IMR-90 (cell line): ENCODE results near the gene SLC35F3. TPM values are rescaled to one million over a fixed set of nuclear protein-coding genes. Genes with fewer than 3 reads are reported as not detected.

Source experiments
- ATAC-seq: fragments of 200-7000 bp; cut with Tn5 transposase; 2 replicates; pipeline ENCODE4 v1.9.1; 2020; ENCODE audit warnings: low read depth, mild to moderate bottlenecking, moderate library complexity
- BruUV-seq: library from RNA; stranded (reverse); fragments of 400-500 nt; replicated peaks from 2 replicates; lab custom pipeline; 2021; lab: Mats Ljungman, UMichigan
- CTCF ChIA-PET: fragments of 300-600 bp; formaldehyde crosslinking; extraction: SDS; loops from one replicate; lab custom pipeline; 2021; ENCODE audit warnings: antibody characterized with exemption; lab: Yijun Ruan, JAX
- POLR2A ChIA-PET: fragments of 300-600 bp; sonication (Branson Sonifier 250); formaldehyde crosslinking; loops from one replicate; lab custom pipeline; 2022; ENCODE audit warnings: antibody characterized with exemption; ENCODE audit not compliant: unreplicated experiment; lab: Charles Lee
- DNase-seq: peaks from one replicate; pipeline ENCODE4 v3.0.0; 2013
- H2AFZ ChIP-seq: replicated peaks from 2 replicates; pipeline ENCODE3; 2013; ENCODE audit warnings: low read length, mild to moderate bottlenecking; ENCODE audit not compliant: poor library complexity
- H2AK5ac ChIP-seq: 2 replicates; pipeline ENCODE4 v1.6.1; 2013; ENCODE audit warnings: low read depth, low read length, inconsistent platforms
- H2AK9ac ChIP-seq: replicated peaks from 2 replicates; pipeline ENCODE3; 2013; ENCODE audit warnings: mild to moderate bottlenecking, low read depth, low read length, moderate library complexity; ENCODE audit not compliant: poor library complexity
- H2BK120ac ChIP-seq: 2 replicates; pipeline ENCODE4 v1.6.1; 2013; ENCODE audit warnings: low read depth, low read length, inconsistent platforms
- H2BK15ac ChIP-seq: 3 replicates; pipeline ENCODE4 v1.6.1; 2013; ENCODE audit warnings: low read depth, low read length, inconsistent platforms
- H2BK20ac ChIP-seq: 2 replicates; pipeline ENCODE4 v1.6.1; 2013; ENCODE audit warnings: low read depth, mild to moderate bottlenecking, inconsistent platforms, low read length, moderate library complexity
- H2BK5ac ChIP-seq: 2 replicates; pipeline ENCODE4 v1.6.1; 2013; ENCODE audit warnings: mild to moderate bottlenecking, low read depth, low read length, inconsistent platforms; ENCODE audit not compliant: poor library complexity, severe bottlenecking
- H3K14ac ChIP-seq: replicated peaks from 2 replicates; pipeline ENCODE4 v1.6.1; 2013; ENCODE audit warnings: low read depth, low read length, inconsistent platforms
- H3K18ac ChIP-seq: 2 replicates; pipeline ENCODE4 v1.6.1; 2013; ENCODE audit warnings: low read depth, low read length, control low read depth
- H3K23ac ChIP-seq: 2 replicates; pipeline ENCODE4 v1.6.1; 2013; ENCODE audit warnings: low read depth, low read length, inconsistent platforms
- H3K27ac ChIP-seq: 2 replicates; pipeline ENCODE4 v1.5.1; 2013; ENCODE audit warnings: mild to moderate bottlenecking, control low read depth, low read length; ENCODE audit not compliant: insufficient read depth
- H3K27me3 ChIP-seq: 2 replicates; pipeline ENCODE4 v1.6.1; 2013; ENCODE audit warnings: low read length; ENCODE audit not compliant: control insufficient read depth, insufficient read depth
- H3K36me3 ChIP-seq: 2 replicates; pipeline ENCODE4 v1.6.1; 2013; ENCODE audit warnings: low read length, mixed read lengths; ENCODE audit not compliant: control insufficient read depth, insufficient read depth
- H3K4ac ChIP-seq: 2 replicates; pipeline ENCODE4 v1.6.1; 2013; ENCODE audit warnings: low read depth, low read length, inconsistent platforms
- H3K4me1 ChIP-seq: 2 replicates; pipeline ENCODE4 v1.6.1; 2013; ENCODE audit warnings: low read length, mixed read lengths; ENCODE audit not compliant: control insufficient read depth, insufficient read depth
- H3K4me2 ChIP-seq: 2 replicates; pipeline ENCODE4 v1.6.1; 2013; ENCODE audit warnings: low read depth, mild to moderate bottlenecking, control low read depth, low read length, moderate library complexity
- H3K4me3 ChIP-seq: 2 replicates; pipeline ENCODE4 v1.5.1; 2013; ENCODE audit warnings: low read depth, mild to moderate bottlenecking, control low read depth, low read length, moderate library complexity; ENCODE audit not compliant: insufficient read depth
- H3K56ac ChIP-seq: 2 replicates; pipeline ENCODE4 v1.6.1; 2013; ENCODE audit warnings: low read length, inconsistent platforms; ENCODE audit not compliant: insufficient read depth; ENCODE audit errors: extremely low read depth
- H3K79me1 ChIP-seq, 2 experiments: 2 replicates each; pipeline ENCODE4 v1.6.1; 2013; ENCODE audit warnings: low read length in 2 of 2, inconsistent platforms in 1 of 2, low read depth in 1 of 2
- H3K9ac ChIP-seq: 2 replicates; pipeline ENCODE4 v1.6.1; 2013; ENCODE audit warnings: low read depth, low read length, control low read depth
- H3K9me1 ChIP-seq: 2 replicates; pipeline ENCODE4 v1.6.1; 2013; ENCODE audit warnings: low read length, inconsistent platforms; ENCODE audit not compliant: insufficient read depth
- H3K9me3 ChIP-seq: 2 replicates; pipeline ENCODE4 v1.6.1; 2013; ENCODE audit warnings: low read length; ENCODE audit not compliant: control insufficient read depth, insufficient read depth
- H4K20me1 ChIP-seq: 2 replicates; pipeline ENCODE4 v1.6.1; 2013; ENCODE audit warnings: low read length, inconsistent platforms; ENCODE audit not compliant: insufficient read depth
- H4K5ac ChIP-seq: 2 replicates; pipeline ENCODE4 v1.6.1; 2013; ENCODE audit warnings: mild to moderate bottlenecking, low read depth, low read length, control low read depth
- H4K8ac ChIP-seq, 2 experiments: 2 replicates each; pipeline ENCODE4 v1.6.1; 2013; ENCODE audit warnings: low read depth in 2 of 2, low read length in 2 of 2, control low read depth in 1 of 2, inconsistent platforms in 1 of 2
- H4K91ac ChIP-seq: 2 replicates; pipeline ENCODE4 v1.6.1; 2013; ENCODE audit warnings: low read depth, low read length, inconsistent platforms; ENCODE audit not compliant: insufficient read depth
- CEBPB ChIP-seq: IDR thresholded peaks from 2 replicates; pipeline ENCODE4 v1.6.1; 2012; ENCODE audit warnings: low read depth, low read length, improper control_type of control experiment
- CHD1 ChIP-seq: IDR thresholded peaks from 2 replicates; pipeline ENCODE4 v1.6.1; 2012; ENCODE audit warnings: low read depth, low read length, improper control_type of control experiment
- MXI1 ChIP-seq: IDR thresholded peaks from 2 replicates; pipeline ENCODE4 v1.6.1; 2012; ENCODE audit warnings: low read depth, mild to moderate bottlenecking, low read length, moderate library complexity, borderline replicate concordance
- RFX5 ChIP-seq: IDR thresholded peaks from 2 replicates; pipeline ENCODE4 v1.8.0; 2012; ENCODE audit warnings: low read depth, mild to moderate bottlenecking, low read length, moderate library complexity
- WGBS, 2 experiments: methylation state at CpG; one replicate each; pipeline versions ENCODE4 v1.1.5 to v1.1.7; 2013; ENCODE audit warnings: missing lambda C conversion rate in 2 of 2; ENCODE audit not compliant: insufficient read length in 1 of 2; ENCODE audit errors: extremely low coverage in 2 of 2; 5-methylcytosine and 5-hydroxymethylcytosine counted together
- dilution Hi-C: fragments of 300-500 bp; cut with HindIII; formaldehyde crosslinking; loops from one replicate; pipeline ENCODE4 v1.14.3; 2018; ENCODE audit warnings: low sequenced_read_pairs; ENCODE audit not compliant: unreplicated experiment
- in situ Hi-C: fragments of 300-500 bp; cut with MboI; formaldehyde crosslinking; loops from 3 replicates; pipeline ENCODE4 v1.14.3; 2019; ENCODE audit warnings: low sequenced_read_pairs, inconsistent platforms, mixed read lengths
- intact Hi-C: fragments of 100-400 bp; cut with micrococcal nuclease; formaldehyde crosslinking; loops from 2 replicates; pipeline ENCODE4 v1.10.0; 2022
- polyA plus RNA-seq, 3 experiments: library from polyadenylated mRNA; depleted of rRNA; stranded (reverse); fragments of >200 nt; gene quantifications; 2 replicates each; pipeline ENCODE4 v1.2.3, GENCODE V29; 2012; ENCODE audit warnings: low replicate concordance in 1 of 3
- total RNA-seq: library from RNA; depleted of rRNA; stranded (reverse); fragments of >200 nt; gene quantifications from 2 replicates; pipeline ENCODE4 v1.2.3, GENCODE V29; 2012
- TF ChIP-seq, protein P1 (sequence below): fragments of 150-350 bp; IDR thresholded peaks from 2 replicates; pipeline ENCODE4 v1.6.1; 2017; ENCODE audit warnings: mild to moderate bottlenecking, antibody characterized with exemption, low read length, low read depth

The SLC35F3 gene
- total and polyA plus RNA-seq, 2 of the 4 experiments (the other 2 are of a cell fraction): under 0.01 to 0.17 TPM

DNA sequence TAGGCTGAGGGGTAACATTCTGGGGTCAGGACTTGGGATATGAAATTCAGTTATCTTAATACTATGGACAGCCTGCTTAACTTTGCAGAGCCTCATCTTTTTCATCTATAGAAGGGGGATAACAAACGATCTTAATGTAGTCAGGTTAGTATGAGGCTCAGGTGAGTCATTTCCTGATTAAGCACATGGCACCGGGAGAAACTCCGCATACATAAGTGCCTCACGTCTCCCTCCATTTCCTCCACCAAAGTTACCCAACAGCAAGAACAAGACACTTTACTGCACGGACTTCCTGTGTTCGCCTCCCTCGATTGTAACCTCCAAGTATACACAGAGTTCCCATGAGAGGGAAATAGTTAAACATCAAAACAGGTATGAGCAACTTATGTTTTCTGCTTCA lies 356.1 kb downstream of the SLC35F3 start:
- H3K23ac ChIP-seq: no peak overlapping the region
- H3K9me3 ChIP-seq: no peaks in the 10 kb centered on the region; the same call in 1 of the 2 replicates
- TF ChIP-seq CEBPB: no peak
- no peak for TF ChIP-seq CHD1
- no peak for TF ChIP-seq RFX5
- TF ChIP-seq, protein P1, sequence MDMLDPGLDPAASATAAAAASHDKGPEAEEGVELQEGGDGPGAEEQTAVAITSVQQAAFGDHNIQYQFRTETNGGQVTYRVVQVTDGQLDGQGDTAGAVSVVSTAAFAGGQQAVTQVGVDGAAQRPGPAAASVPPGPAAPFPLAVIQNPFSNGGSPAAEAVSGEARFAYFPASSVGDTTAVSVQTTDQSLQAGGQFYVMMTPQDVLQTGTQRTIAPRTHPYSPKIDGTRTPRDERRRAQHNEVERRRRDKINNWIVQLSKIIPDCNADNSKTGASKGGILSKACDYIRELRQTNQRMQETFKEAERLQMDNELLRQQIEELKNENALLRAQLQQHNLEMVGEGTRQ: no peak
- no peak for TF ChIP-seq MXI1
- no peak overlapping the region for H2BK120ac ChIP-seq
- H3K36me3 ChIP-seq: no peaks in the 10 kb centered on the region
- H2BK15ac ChIP-seq: no peak overlapping the region
- no peaks in the 10 kb centered on the region for H3K79me1 ChIP-seq
- no peak overlapping the region for H4K91ac ChIP-seq
- WGBS, 2 experiments: no CpG with 5 or more reads among the region's 7 CpGs
- H3K9ac ChIP-seq: no peak overlapping the region
- no peak overlapping the region for H2BK5ac ChIP-seq
- no peaks in the 10 kb centered on the region for H4K20me1 ChIP-seq
- no peak overlapping the region for H2AK5ac ChIP-seq
- no peaks in the 10 kb centered on the region for H3K9me1 ChIP-seq
- no peak overlapping the region for H3K18ac ChIP-seq
- no peak overlapping the region for H2AFZ ChIP-seq
- H3K27ac ChIP-seq: no peak overlapping the region
- H3K4me3 ChIP-seq: no peak overlapping the region
- no peak overlapping the region for H3K56ac ChIP-seq
- ChIA-PET POLR2A (no interaction called here), CTCF (no interaction called here)
- no peak for ATAC-seq
- H2AK9ac ChIP-seq: no peak overlapping the region
- intact Hi-C loops (no loop called here), in situ Hi-C loops (no loop called here), dilution Hi-C loops (no loop called here)
- H3K4ac ChIP-seq: no peak overlapping the region
- H2BK20ac ChIP-seq: no peak overlapping the region
- no peak overlapping the region for H3K4me2 ChIP-seq
- no peak for DNase-seq
- H4K5ac ChIP-seq: no peak overlapping the region
- H4K8ac ChIP-seq: no peak overlapping the region
- no peaks in the 10 kb centered on the region for H3K27me3 ChIP-seq
- BruUV-seq: no TSS peak
- 0 out of 2 replicates have a peak, but pooled peaks cover 2% of the 10 kb centered on the region for H3K4me1 ChIP-seq
- no peak overlapping the region for H3K14ac ChIP-seq
